22Rv1 (cell line): ENCODE measurements around the gene AFP.
"Not testable (repeated sequence)": the region's sequence is repeated elsewhere in the genome, so short reads cannot be mapped to it uniquely, and the experiment has no call there.

ENCODE experiments used
- H3K27ac ChIP-seq: fragments of 450-650 bp; 2 replicates; pipeline ENCODE4 v1.5.1; 2017
- CTCF ChIP-seq: fragments of 450-650 bp; IDR thresholded peaks from 2 replicates; pipeline ENCODE4 v1.5.1; 2017; ENCODE audit warnings: mild to moderate bottlenecking
- ZFX ChIP-seq: fragments of 450-650 bp; IDR thresholded peaks from 2 replicates; pipeline ENCODE4 v1.6.1; 2017; ENCODE audit warnings: antibody characterized with exemption, borderline replicate concordance

The AFP gene

DNA sequence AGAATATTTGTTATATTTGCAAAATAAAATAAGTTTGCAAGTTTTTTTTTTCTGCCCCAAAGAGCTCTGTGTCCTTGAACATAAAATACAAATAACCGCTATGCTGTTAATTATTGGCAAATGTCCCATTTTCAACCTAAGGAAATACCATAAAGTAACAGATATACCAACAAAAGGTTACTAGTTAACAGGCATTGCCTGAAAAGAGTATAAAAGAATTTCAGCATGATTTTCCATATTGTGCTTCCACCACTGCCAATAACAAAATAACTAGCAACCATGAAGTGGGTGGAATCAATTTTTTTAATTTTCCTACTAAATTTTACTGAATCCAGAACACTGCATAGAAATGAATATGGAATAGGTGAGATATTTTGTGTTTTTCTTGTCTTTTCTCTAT is at the start of gene AFP:
TSS of gene AFP (plus strand) at position 238 of the 400 bp plus-strand sequence. CDS start at position 280, 42 bp downstream.
- TF ChIP-seq ZFX (no peak), CTCF (no peak)

DNA sequence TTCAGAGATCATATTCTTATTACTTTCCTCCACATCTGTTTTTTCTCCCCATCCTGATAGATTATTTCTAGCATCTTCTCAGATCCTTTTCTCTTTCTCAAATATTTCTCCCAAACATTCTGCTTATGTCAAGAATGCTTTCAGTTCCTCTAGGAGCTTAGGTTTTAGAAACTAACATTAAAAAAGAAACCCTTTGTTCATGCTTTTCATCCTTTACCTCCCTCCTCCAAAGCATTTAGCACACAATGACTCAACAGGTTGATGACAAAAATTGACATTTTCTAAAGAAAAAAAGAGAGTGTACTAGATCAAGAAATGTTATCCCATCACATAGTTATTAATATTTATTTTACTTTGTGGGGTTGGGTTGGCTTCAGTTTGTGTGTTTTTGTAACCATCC is 48.5 kb upstream of the AFP start:
- no peak for TF ChIP-seq CTCF
- TF ChIP-seq ZFX, result no peak
- H3K27ac ChIP-seq, result no peak overlapping the region

More for the DNA sequence above, at the start of gene AFP:
- no peak within 1 kb of the TSS for H3K27ac ChIP-seq

GRCh38 chr4:73388887-73389286 is 47.1 kb upstream of the AFP start:
- no peak for TF ChIP-seq ZFX
- no peak for TF ChIP-seq CTCF
- H3K27ac ChIP-seq, result no peak overlapping the region

DNA sequence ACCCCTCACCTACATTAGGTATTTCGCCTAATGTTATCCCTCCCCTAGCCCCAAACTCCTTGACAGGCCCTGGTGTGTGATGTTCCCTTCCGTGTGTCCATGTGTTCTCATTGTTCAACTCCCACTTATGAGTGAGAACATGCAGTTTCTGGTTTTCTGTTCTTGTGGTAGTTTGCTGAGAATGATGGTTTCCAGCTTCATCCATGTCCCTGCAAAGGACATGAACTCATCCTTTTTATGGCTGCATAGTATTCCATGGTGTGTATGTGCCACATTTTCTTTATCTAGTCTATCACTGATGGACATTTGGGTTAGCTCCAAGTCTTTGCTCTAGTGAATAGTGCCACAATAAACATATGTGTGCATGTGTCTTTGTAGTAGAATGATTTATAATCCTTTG is 46.4 kb upstream of the AFP start:
- H3K27ac ChIP-seq, result not testable (repeated sequence)

DNA sequence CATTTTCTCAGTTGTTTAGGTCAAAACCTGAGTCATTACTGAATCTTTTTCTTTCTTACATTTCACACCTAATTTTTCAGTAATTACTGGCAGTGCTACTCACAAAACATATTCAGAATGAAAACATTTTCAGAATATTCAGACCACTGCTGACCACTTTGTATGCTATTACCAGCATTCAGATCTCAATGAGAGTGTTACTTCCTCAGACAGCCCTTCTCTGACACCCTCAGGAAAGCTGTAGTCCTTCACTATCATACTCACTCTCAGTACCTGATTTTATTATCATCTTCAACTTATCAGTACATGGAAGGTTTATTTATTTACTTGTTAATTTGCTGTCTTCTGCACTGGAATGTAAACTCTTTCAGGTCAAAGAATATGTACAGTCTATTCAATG is 44.2 kb upstream of the AFP start:
- no peak for TF ChIP-seq CTCF
- TF ChIP-seq ZFX, result no peak
- no peak overlapping the region for H3K27ac ChIP-seq

DNA sequence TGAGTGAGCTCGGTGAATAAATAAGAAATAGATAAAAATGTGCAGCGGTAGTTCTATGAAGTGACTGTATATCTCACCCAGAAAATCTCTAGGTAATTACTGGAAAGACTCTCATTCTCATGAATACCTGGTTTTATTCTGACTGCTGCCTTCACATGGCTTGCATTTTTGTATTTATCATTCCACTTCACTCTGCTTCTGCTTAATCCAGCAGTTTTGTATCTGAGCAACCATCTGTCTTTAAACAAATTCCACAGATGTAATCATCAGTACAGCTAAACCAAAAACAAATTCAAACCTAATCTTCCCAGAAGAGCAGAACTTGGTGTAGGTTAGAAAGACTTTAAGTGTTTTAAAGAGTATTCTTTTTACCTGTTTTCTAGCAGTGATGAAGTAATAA is 43.1 kb upstream of the AFP start:
- TF ChIP-seq CTCF, result no peak
- no peak for TF ChIP-seq ZFX
- H3K27ac ChIP-seq, result no peak overlapping the region

GRCh38 chr4:73396304-73396703 is 39.7 kb upstream of the AFP start:
- H3K27ac ChIP-seq, result no peak overlapping the region
- TF ChIP-seq CTCF (no peak), ZFX (no peak)
